NB4 (cell line): Measurements from ENCODE around the gene P2RX7.
A peak's percentile ranks its signal among the peaks of the same experiment; 100 is the strongest.

Experiments
- DNase-seq: peaks from one replicate; pipeline ENCODE4 v3.0.0; 2010; ENCODE audit warnings: low read depth
- H3K4me3 ChIP-seq: one replicate; pipeline ENCODE4 v1.5.1; 2011; ENCODE audit warnings: mild to moderate bottlenecking, low read depth, low read length, moderate library complexity
- CTCF ChIP-seq: IDR thresholded peaks from one replicate; pipeline ENCODE4 v1.5.1; 2012; ENCODE audit warnings: low read depth, low read length
- MAX ChIP-seq: IDR thresholded peaks from 2 replicates; pipeline ENCODE4 v1.6.1; 2011; ENCODE audit warnings: low read depth, low read length
- MYC ChIP-seq: IDR thresholded peaks from 2 replicates; pipeline ENCODE4 v1.6.1; 2011; ENCODE audit warnings: low read depth, low read length
- POLR2A ChIP-seq: IDR thresholded peaks from 2 replicates; pipeline ENCODE4 v1.6.1; 2011; ENCODE audit warnings: mild to moderate bottlenecking; ENCODE audit not compliant: insufficient read length; ENCODE audit errors: extremely low read depth

P2RX7 gene

GRCh38 chr12:121132601-121133481 lies at the start of gene P2RX7:
P2RX7 (plus strand) TSS chr12:121132876; CDS start chr12:121132971, 95 bp downstream.
- peak; percentile 76 for DNase-seq
- TF ChIP-seq MYC (peak; percentile 28; the same call in 1 of the 2 replicates), MAX (peak; percentile 61), POLR2A (no peak)
- peak within 1 kb of the TSS; percentile 26 for H3K4me3 ChIP-seq

- DNase-seq: no peak
- H3K4me3 ChIP-seq: no peak overlapping the region
- no peak for TF ChIP-seq MAX
- TF ChIP-seq POLR2A: no peak
- TF ChIP-seq MYC: no peak
- TF ChIP-seq CTCF: no peak
These were observed 48.4 kb upstream of the P2RX7 start for GRCh38 chr12:121084229-121084628.

- no peak for DNase-seq
- TF ChIP-seq MYC (no peak), CTCF (no peak), POLR2A (no peak), MAX (no peak)
- no peak overlapping the region for H3K4me3 ChIP-seq
These were observed 47.6 kb upstream of the P2RX7 start for GRCh38 chr12:121085069-121085468.

GRCh38 chr12:121085506-121086353 lies 46.9 kb upstream of the P2RX7 start:
- TF ChIP-seq MYC (no peak), POLR2A (no peak), MAX (no peak), CTCF (no peak)
- no peak overlapping the region for H3K4me3 ChIP-seq
- DNase-seq: no peak

- DNase-seq: no peak
- TF ChIP-seq POLR2A (no peak), CTCF (no peak), MYC (no peak), MAX (no peak)
- H3K4me3 ChIP-seq: no peak overlapping the region
These were observed 45.8 kb upstream of the P2RX7 start for GRCh38 chr12:121086781-121087295.
